GM21528 (cell line): ENCODE results near the gene AICDA.
"Not testable (repeated sequence)": the region's sequence is repeated elsewhere in the genome, so short reads cannot be mapped to it uniquely, and the experiment has no call there.

Experiments
- ATAC-seq: cut with Tn5 transposase; IDR thresholded peaks from one replicate; pipeline ENCODE4 v1.9.1; 2021; ENCODE audit warnings: mild to moderate bottlenecking, moderate library complexity; ENCODE audit not compliant: unreplicated experiment, low FRiP score

The AICDA gene

DNA sequence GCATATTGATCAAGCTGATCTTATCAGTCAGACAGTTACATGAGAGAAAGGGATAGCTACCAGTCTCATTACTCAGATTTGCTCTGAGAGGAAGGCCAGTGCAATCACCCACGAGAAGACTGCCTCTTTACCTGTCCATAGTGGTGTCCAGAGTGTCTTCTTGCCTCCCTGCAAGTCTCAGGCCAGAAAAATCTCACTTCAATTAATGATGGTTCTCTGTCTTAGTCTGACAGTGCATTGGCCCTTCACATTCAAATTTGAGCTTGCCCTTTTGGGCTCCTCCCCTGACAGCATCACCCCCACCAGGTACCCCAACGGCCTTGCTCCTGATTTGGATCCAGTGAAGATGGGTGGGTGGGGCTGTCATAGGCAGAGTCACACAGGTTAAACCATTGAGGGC, at the start of gene AICDA:
Gene AICDA (minus strand): TSS at position 231 of the 400 bp plus-strand sequence. CDS start 92 bp downstream, at position 139.
- no peak for ATAC-seq

- no peak for ATAC-seq
These were observed 49.1 kb upstream of the AICDA start for GRCh38 chr12:8661751-8662150.

GRCh38 chr12:8661016-8661415, 48.4 kb upstream of the AICDA start:
- no peak for ATAC-seq

GRCh38 chr12:8658346-8658745, 45.7 kb upstream of the AICDA start:
- no peak for ATAC-seq

DNA sequence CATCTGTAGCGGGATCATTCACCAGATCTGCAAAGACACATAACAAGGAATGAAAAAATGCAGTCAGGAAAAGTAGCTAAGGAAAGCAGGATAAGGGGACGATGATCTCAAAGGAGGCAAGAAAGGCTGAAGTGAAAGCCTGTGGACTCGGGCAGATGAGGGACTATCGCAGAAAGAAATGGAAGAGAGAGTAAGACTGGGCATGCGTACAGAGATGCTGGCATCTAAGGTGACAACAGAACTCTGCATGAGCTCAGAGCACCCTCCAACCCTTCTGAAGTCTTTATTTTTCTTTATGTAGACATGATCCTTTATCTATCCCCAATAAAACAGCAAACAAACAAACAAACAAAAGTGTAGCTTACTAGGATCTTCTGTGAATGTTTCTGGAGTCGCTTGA, 42.8 kb upstream of the AICDA start:
- no peak for ATAC-seq

DNA sequence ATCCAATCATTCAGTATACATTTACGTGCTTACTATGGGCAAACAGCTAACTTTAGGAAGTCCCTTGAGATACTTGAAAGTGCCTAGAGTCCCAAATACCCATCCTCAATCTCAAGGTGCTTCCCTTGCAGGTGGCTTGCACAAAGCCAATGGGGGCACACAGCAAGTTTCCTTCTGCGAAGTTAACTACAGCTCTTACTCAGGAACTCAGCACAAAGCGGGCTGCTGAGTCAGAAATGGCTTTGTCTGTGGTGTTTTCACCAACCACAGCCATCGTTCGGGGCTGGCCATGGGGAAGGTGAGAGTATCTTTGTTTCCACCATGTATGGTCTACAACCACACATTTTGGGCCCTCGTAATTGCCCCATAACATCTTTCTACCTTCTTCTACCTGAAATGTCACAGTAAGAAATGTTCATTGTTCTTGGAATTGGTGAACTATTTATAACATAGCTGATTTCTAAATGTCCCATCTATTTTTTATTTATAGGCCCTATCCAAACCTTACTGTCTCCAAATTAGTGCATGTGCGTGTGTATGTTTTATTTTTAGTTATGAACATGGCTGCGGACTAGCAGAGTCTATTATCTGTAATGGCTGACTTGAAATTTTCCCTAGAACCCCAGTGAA, 36.0 kb upstream of the AICDA start:
- peak; percentile 71 for ATAC-seq

- ATAC-seq: no peak
These were observed 35.3 kb upstream of the AICDA start for GRCh38 chr12:8647968-8648367.

DNA sequence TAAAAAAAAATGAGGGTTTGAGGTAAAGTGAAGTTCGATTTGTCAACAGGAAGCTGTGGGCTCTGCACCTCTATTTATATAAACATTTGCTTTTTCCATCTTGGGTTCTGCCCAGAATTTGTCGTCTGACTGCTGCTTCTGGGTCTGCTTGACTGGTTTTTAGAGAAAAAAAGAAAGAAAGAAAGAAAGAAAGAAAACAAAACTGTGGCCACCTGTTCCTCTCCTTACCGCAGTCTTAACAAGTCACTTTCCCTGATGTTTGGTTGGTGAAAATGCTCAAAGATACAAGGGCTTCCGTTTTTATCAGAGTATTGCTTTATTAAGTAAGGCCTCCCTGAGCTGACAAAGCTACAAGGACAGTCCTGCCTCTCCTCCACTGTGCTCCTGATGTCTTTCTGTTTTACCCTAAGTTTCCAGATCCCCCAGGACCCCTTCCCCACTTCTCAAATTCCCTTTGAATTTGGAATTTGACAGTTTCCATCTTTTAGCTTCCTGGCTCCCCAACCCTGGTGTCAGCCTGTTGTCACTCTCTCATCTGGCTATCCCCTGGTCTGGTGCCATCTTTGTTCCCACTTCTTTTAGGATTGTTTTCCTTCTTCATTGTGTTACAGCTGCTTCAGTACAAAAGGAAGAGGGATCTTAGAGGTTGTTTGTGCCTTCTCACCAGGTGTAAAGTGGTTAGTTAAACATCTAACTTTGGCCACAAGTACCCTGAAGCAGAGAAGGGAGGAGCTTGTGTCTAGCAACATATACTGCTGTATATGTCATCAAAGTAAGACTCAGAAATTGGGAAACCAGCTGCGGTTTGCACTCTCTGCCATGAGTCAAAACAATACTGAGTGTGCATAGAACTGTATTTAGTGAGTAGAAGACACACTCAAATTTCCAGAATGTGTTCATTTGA, 31.9 kb upstream of the AICDA start:
- peak; percentile 62 for ATAC-seq

DNA sequence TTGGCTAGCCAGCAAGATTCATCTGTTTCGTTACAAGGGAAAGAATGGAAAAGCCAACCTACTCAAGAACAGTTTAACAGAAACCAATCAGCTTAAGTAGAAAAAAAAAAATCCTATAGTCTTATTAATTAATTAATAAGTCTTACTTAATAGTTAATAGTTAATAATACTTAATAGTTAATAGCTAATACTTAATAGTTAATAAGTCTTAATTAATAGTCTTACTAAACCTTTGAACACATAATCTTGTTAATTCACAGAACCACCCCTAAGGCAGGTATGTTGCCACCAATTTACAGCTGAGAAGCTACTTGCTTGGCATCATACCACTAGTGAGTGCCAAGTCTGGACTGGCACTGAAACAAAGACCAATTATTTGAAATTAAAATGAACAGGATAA, 30.1 kb upstream of the AICDA start:
- ATAC-seq: no peak

DNA sequence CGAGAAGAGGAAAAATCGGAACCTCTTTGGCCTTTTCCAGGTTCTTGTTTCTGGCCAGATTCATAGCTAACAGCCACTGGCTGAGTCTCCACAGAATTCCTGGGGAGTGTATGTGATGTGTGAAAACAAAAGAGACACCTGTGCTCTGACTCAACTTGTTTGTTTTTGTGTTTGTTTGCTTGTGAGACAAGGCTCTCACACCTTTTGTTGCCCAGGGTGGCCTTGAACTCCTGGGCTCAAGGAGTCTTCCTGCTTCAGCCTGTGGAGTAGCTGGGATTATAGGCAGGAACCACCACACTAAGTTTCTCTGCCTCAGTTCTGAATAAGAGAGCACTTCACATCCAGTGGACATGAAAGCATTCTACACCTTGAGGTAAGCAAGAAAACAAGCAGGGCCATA, 27.3 kb upstream of the AICDA start:
- no peak for ATAC-seq

DNA sequence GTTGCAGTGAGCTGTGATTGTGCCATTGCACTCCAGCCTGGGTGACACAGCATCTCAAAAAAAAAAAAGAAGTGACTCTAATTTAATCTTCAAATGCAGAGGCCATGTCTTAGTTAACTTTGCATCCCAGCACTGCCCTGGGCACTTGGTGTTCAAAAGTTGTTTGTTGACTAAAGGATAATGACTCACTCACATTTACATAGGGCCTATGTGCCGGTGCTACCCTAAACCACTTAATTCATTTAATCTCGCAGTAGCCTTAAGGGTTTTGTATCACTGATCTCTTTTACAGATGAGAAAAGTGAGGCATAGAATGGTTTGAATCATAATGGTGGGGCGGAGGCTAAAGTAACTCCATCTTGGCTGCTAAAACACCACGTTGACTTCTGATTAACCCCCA, 26.3 kb upstream of the AICDA start:
- ATAC-seq: no peak

DNA sequence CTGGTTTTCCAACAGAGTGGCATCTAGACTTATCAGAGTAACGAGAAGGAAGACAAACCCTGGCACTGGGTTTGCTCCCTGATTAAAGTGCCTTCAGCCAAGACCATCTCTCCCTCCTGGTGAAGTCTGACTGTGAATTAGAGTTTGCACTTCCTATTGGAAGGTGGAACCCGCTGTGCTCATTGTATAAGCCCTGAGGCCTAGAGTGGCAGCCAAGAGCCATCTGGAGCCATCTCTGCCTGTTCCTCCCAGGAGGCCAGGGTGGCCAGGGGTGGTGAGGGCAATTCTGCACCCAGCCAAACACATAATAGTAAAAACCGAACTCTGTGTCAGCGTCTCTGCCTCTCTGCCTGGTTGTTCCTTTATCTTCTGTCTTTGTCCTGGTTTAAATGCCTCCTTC, 25.0 kb upstream of the AICDA start:
- no peak for ATAC-seq

- ATAC-seq: no peak
These were observed 24.6 kb upstream of the AICDA start for GRCh38 chr12:8637244-8637643.

GRCh38 chr12:8636581-8636980, 23.9 kb upstream of the AICDA start:
- no peak for ATAC-seq

- not testable (repeated sequence) for ATAC-seq
These were observed 23.3 kb upstream of the AICDA start for GRCh38 chr12:8636007-8636346.

DNA sequence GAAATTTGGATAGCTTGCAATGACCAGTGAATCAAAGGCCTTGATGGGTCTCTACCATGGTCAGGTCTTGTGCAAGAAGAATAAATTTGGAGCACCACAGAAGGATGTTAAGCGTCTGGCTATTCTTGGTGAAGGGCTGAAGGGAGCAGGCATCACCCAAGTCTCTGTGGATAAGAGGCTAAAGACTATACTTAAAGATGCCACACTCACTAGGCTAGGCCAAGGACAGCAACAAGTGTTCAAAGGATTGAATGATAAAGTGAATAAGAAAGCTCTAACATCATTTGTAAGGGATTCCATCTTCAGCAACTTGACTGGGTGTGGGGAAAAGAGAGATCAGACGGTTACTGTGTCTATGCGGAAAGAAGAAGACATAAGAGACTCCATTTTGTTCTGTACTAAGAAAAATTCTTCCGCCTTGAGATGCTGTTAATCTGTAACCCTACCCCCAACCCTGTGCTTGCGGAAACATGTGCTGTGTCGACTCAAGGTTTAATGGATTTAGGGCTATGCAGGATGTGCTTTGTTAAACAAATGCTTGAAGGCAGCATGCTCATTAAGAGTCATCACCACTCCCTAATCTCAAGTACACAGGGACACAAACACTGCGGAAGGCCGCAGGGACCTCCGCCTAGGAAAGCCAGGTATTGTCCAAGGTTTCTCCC, 22.8 kb upstream of the AICDA start:
- not testable (repeated sequence) for ATAC-seq

GRCh38 chr12:8630131-8630530, 17.5 kb upstream of the AICDA start:
- ATAC-seq: no peak

- ATAC-seq: peak; percentile 96
These were observed 16.9 kb upstream of the AICDA start for GRCh38 chr12:8629486-8630033.

- ATAC-seq: no peak
These were observed 16.1 kb upstream of the AICDA start for GRCh38 chr12:8628731-8629130.

DNA sequence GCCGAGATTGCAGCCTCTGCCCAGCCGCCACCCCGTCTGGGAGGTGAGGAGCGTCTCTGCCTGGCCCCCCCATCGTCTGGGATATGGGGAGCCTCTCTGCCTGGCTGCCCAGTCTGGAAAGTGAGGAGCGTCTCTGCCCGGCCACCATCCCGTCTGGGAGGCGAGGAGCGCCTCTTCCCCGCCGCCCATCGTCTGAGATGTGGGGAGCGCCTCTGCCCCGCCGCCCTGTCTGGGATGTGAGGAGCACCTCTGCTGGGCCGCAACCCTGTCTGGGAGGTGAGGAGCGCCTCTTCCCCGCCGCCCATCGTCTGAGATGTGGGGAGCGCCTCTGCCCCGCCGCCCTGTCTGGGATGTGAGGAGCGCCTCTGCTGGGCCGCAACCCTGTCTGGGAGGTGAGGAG, 12.1 kb upstream of the AICDA start:
- not testable (repeated sequence) for ATAC-seq

DNA sequence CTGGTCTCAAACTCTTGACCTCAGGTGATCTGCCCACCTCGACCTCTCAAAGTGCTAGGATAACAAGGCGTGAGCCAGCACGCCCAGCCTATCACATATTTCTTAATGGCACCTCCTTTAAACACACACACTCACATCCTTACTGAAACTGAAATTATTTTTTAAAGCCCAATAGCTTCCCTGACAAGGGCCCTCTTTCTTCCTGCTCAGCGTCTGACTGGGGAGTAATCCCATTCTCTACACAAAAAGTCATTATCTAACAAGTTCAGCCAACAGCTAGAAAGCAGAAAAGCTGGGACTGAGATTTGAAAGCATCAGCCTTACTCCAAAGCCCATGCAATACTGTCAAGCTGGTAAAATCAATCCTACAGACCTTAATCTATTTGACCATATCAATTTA, 10.0 kb upstream of the AICDA start:
- no peak for ATAC-seq
